ENCODE results near the gene PACS1.

DNA sequence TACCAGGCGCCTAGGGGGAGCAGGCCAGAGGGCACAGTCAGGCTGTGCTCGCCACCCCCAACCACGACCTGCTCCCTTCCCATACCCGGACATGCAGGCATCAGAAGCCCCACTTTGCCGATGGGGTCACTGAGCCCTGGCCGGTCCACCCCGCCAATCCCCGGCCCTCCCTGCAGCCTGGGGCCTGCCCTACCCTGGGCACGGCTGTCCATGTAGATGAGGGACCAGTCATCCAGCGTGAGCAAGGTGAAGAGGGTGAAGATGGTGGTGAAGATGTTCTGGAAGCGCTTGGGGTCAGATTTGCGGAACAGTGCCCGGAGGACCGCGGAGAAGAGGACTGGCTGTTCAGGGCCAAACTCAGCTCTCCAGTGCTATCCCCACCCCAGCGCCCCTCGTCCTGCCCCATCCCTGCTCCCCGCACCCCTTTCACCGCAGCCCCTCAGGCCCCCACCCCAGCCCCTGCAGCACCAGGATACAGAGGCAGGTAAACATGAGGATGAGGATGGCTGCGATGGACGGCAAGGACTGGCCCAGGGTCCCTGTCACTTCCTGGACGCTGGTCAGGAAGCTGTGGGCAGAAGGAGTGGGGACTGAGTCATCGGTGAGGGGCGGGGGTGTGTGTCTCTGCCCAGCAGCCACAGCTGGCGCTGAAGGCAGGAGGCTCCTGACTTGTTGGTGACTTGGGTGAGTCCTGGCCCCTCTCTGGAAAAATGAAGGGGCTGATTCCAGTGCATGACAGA is 49.3 kb upstream of the PACS1 start:
- TF ChIP-seq EZH2 (IDR thresholded peaks at IDR 0.05; ENCODE audit: low read length), result no peak
- TF ChIP-seq, protein P1, sequence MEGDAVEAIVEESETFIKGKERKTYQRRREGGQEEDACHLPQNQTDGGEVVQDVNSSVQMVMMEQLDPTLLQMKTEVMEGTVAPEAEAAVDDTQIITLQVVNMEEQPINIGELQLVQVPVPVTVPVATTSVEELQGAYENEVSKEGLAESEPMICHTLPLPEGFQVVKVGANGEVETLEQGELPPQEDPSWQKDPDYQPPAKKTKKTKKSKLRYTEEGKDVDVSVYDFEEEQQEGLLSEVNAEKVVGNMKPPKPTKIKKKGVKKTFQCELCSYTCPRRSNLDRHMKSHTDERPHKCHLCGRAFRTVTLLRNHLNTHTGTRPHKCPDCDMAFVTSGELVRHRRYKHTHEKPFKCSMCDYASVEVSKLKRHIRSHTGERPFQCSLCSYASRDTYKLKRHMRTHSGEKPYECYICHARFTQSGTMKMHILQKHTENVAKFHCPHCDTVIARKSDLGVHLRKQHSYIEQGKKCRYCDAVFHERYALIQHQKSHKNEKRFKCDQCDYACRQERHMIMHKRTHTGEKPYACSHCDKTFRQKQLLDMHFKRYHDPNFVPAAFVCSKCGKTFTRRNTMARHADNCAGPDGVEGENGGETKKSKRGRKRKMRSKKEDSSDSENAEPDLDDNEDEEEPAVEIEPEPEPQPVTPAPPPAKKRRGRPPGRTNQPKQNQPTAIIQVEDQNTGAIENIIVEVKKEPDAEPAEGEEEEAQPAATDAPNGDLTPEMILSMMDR (optimal IDR thresholded peaks at IDR 0.05 in 1 of 3, IDR thresholded peaks at IDR 0.05 in 1 of 3, conservative IDR thresholded peaks at IDR 0.05 in 1 of 3; ENCODE audit: extremely low read depth in 1 of 3, insufficient read depth in 2 of 3, low read length in 3 of 3), result no peak
